ENCODE measurements around the gene TNFRSF13B. TPM values are rescaled to one million over a fixed set of nuclear protein-coding genes. Genes with fewer than 3 reads are reported as not detected.

Gene TNFRSF13B
- total RNA-seq, 4 donors from 2014 or later, result 0.48 TPM; not detected in 3

GRCh38 chr17:16918443-16918842 lies 53.5 kb downstream of the TNFRSF13B start:
- no peak for DNase-seq (ENCODE audit: low spot score)
- no peak for TF ChIP-seq CTCF (IDR thresholded peaks at IDR 0.05)
- no peak for ATAC-seq (ENCODE audit: low FRiP score)

- no peak for DNase-seq (ENCODE audit: low spot score)
Observed at GRCh38 chr17:16917671-16918394, 54.1 kb downstream of the TNFRSF13B start.

GRCh38 chr17:16916557-16916920 lies 55.4 kb downstream of the TNFRSF13B start:
- DNase-seq (ENCODE audit: low spot score) (no peak), ATAC-seq (ENCODE audit: low FRiP score) (no peak)
- TF ChIP-seq CTCF (IDR thresholded peaks at IDR 0.05), result no peak

More at GRCh38 chr17:16917671-16918394, 54.1 kb downstream of the TNFRSF13B start:
- TF ChIP-seq CTCF (IDR thresholded peaks at IDR 0.05), result no peak
- ATAC-seq (ENCODE audit: low FRiP score), result no peak

GRCh38 chr17:16915752-16916556 lies 56.0 kb downstream of the TNFRSF13B start:
- DNase-seq (ENCODE audit: low spot score), result peak; percentile 39
- no peak for ATAC-seq (ENCODE audit: low FRiP score)
- no peak for TF ChIP-seq CTCF (IDR thresholded peaks at IDR 0.05)

- no peak for DNase-seq (ENCODE audit: low spot score)
- TF ChIP-seq CTCF (IDR thresholded peaks at IDR 0.05), result no peak
- no peak for ATAC-seq (ENCODE audit: low FRiP score)
Observed at GRCh38 chr17:16913463-16913862, 58.5 kb downstream of the TNFRSF13B start.

- ATAC-seq (ENCODE audit: low FRiP score) (no peak), DNase-seq (ENCODE audit: low spot score) (no peak)
- TF ChIP-seq CTCF (IDR thresholded peaks at IDR 0.05), result no peak
Observed at GRCh38 chr17:16912021-16912962, 59.6 kb downstream of the TNFRSF13B start.
